Heart right ventricle (tissue), 16 donors: ENCODE data around the gene NUP62CL. TPM values are rescaled to one million over a fixed set of nuclear protein-coding genes. Genes with fewer than 3 reads are reported as not detected.
A peak's percentile ranks its signal among the peaks of the same experiment; 100 is the strongest.

ENCODE experiments used
- ATAC-seq, 8 donors: fragments of 200-7000 bp; cut with Tn5 transposase; one replicate each; pipeline ENCODE4 v1.9.1; 2020; ENCODE audit warnings: mild to moderate bottlenecking in 8 of 8, moderate library complexity in 8 of 8, moderate number of reproducible peaks in 1 of 8
- DNase-seq, 2 donors: peaks; one replicate each; pipeline ENCODE4 v3.0.0-alpha.2; 2020
- H3K27ac ChIP-seq, 10 donors: fragments of 200-600 bp; sonication (generic) in 2 of 10; one replicate each; pipeline versions ENCODE4 v1.5.0 to v1.8.0; 2020 to 2022; ENCODE audit warnings: mild to moderate bottlenecking in 3 of 10
- H3K27me3 ChIP-seq, 7 donors: fragments of 200-600 bp; one replicate each; pipeline ENCODE4 v1.8.0; 2021 to 2022; ENCODE audit warnings: mild to moderate bottlenecking in 2 of 7
- H3K36me3 ChIP-seq, 9 donors: fragments of 200-600 bp; sonication (generic) in 1 of 9; one replicate each; pipeline versions ENCODE4 v1.5.0 to v1.8.0; 2020 to 2022; ENCODE audit warnings: mild to moderate bottlenecking in 2 of 9
- H3K4me1 ChIP-seq, 9 donors: fragments of 200-600 bp; sonication (generic) in 1 of 9; one replicate each; pipeline versions ENCODE4 v1.5.0 to v1.8.0; 2020 to 2022; ENCODE audit warnings: mild to moderate bottlenecking in 4 of 9
- H3K4me3 ChIP-seq, 10 donors: fragments of 200-600 bp; sonication (generic) in 2 of 10; one replicate each; pipeline versions ENCODE4 v1.5.0 to v1.8.0; 2020 to 2022; ENCODE audit warnings: mild to moderate bottlenecking in 7 of 10, moderate library complexity in 2 of 10
- H3K9me3 ChIP-seq, 11 donors: fragments of 200-600 bp in 10 of 11; sonication (generic) in 2 of 11; one replicate each; pipeline versions ENCODE4 v1.5.0 to v1.8.0; 2013 to 2022; ENCODE audit warnings: mild to moderate bottlenecking in 2 of 11, control low read depth in 1 of 11, moderate library complexity in 1 of 11
- CTCF ChIP-seq, 9 donors: fragments of 200-600 bp; sonication (generic) in 2 of 9; IDR thresholded peaks; one replicate each; pipeline versions ENCODE4 v1.5.0 to v1.8.0; 2021 to 2022; ENCODE audit warnings: antibody characterized with exemption in 9 of 9, mild to moderate bottlenecking in 5 of 9, moderate library complexity in 1 of 9
- WGBS, 2 donors: extraction: QIAGEN DNeasy Blood & Tissue Kit; methylation state at CpG; one replicate each; pipeline ENCODE4 v1.1.7; 2013; ENCODE audit warnings: inconsistent platforms in 1 of 2; 5-methylcytosine and 5-hydroxymethylcytosine counted together
- intact Hi-C, 10 donors: fragments of 100-400 bp; cut with DNase I; formaldehyde crosslinking; loops; one replicate each; pipeline versions ENCODE4 v1.11.1 to v1.14.2; 2022
- polyA plus RNA-seq, 2 donors: library from polyadenylated mRNA; stranded (reverse); fragments of 200-250 nt; gene quantifications; one replicate each; pipeline ENCODE4 v1.2.3, GENCODE V29; 2013
- total RNA-seq, 10 donors: library from RNA; stranded (reverse); fragmentation: NEBNext Ultra II Directional in 3 of 10; extraction: Animal tissue kit (Norgen Biotek cat#: 25700) in 3 of 10; gene quantifications; one replicate each; pipeline versions ENCODE4 v1.2.1 to v1.2.4, GENCODE V29; 2021 to 2023
- donor health status: Arrhythmogenic right ventricular cardiomyopathy.
- donor health status: ischemic (EF 13 %, LVEDD 7.1; RV severe dilation, severe dysfunction).
- donor health status: healthy with polysubstance abuse.
- donor health status: DM: no; HTN: yes; CAD: no.
- donor health status: DM: no; HTN: no; CAD: no.
- donor health status: ischemic (EF 25% LVEDD 6.9; RV normal size, moderate dysfunction).
- donor health status: ischemic (EF 25% LVEDD 5.7; RV mildly dilated, moderate dysfunction).
- donor health status: healthy.
- donor health status: DM: yes; HTN: yes; CAD: no.
- donor health status: Ischemic cardiomyopathy.
- donor health status: ischemic (EF 35%, LVEDD 5.7; RV mildly dilated, moderate dysfunction).
- donor health status: nonischemic (EF 11% LVEDD 7.7; RV severe dilation, severe dysfunction).
- donor health status: DM: yes; HTN: yes; CAD: no.
- donor health status: PGD.
- donor health status: ischemic (EF 29% LVEDD 5.4; RV normal size, mild dysfunction).
- donor health status: nonischemic (EF 23%, LVEDD 6.1; RV moderate dilation, normal function).

NUP62CL gene
- total and polyA plus RNA-seq, 12 donors, result 0.23 to 2.8 (median 0.85) TPM; not detected in 1

GRCh38 chrX:107135049-107135964, 70.9 kb downstream of the NUP62CL start:
- no peaks in the 10 kb centered on the region for H3K9me3 ChIP-seq
- H3K4me3 ChIP-seq, result no peak overlapping the region
- ATAC-seq (no peak), DNase-seq (no peak)
- H3K27me3 ChIP-seq, result peaks cover 0 to 38% (median 0%) of the 10 kb centered on the region in 7 donors
- H3K27ac ChIP-seq, result no peak overlapping the region
- WGBS, 2 donors, result 65 to 66% methylated on average over 5 of the region's 5 CpGs
- TF ChIP-seq CTCF (IDR thresholded peaks at IDR 0.05), result no peak
- H3K4me1 ChIP-seq, result no peaks in the 10 kb centered on the region
- no peaks in the 10 kb centered on the region for H3K36me3 ChIP-seq
- intact Hi-C loops, result no loop called here

GRCh38 chrX:107123750-107124149, 82.5 kb downstream of the NUP62CL start:
- intact Hi-C loops, result no loop called here
- DNase-seq (no peak), ATAC-seq (no peak)
- no peaks in the 10 kb centered on the region for H3K9me3 ChIP-seq
- H3K27me3 ChIP-seq, result peaks cover 0 to 40% (median 0%) of the 10 kb centered on the region in 7 donors
- H3K4me3 ChIP-seq, result no peak overlapping the region
- H3K4me1 ChIP-seq, result peaks cover 0 to 7% (median 0%) of the 10 kb centered on the region in 9 donors
- TF ChIP-seq CTCF (IDR thresholded peaks at IDR 0.05), result no peak
- H3K36me3 ChIP-seq, result no peaks in the 10 kb centered on the region
- H3K27ac ChIP-seq, result no peak overlapping the region

- intact Hi-C loops, result no loop called here
Observed at GRCh38 chrX:107119283-107119682, 87.0 kb downstream of the NUP62CL start.

More at GRCh38 chrX:107119283-107119682, 87.0 kb downstream of the NUP62CL start:
- Histone ChIP-seq H3K36me3 (peaks cover 0 to 24% (median 0%) of the 10 kb centered on the region in 9 donors), H3K27me3 (peaks cover 0 to 39% (median 0%) of the 10 kb centered on the region in 7 donors), H3K4me1 (peaks cover 0 to 13% (median 3%) of the 10 kb centered on the region in 9 donors), H3K4me3 (peak overlapping the region in 6 of 10 donors; percentile 57 to 77 (median 72)), H3K27ac (peak overlapping the region in 4 of 10 donors; percentile 75 to 84 (median 78)), H3K9me3 (no peaks in the 10 kb centered on the region)
- DNase-seq, result no peak
- ATAC-seq, result no peak
- TF ChIP-seq CTCF (IDR thresholded peaks at IDR 0.05), result no peak
- 95 to 100% methylated on average over 1 of the region's 1 CpG for WGBS, 2 donors
